Posterior cingulate gyrus (tissue), 11 donors: ENCODE data around the gene GOLPH3.
A peak's percentile ranks its signal among the peaks of the same experiment; 100 is the strongest.
"Not testable (repeated sequence)": the region's sequence is repeated elsewhere in the genome, so short reads cannot be mapped to it uniquely, and the experiment has no call there.

Source experiments
- DNase-seq, 10 donors: peaks; one replicate each; pipeline versions ENCODE4 v3.0.0 to v3.0.0-alpha.2; 2020 to 2021; ENCODE audit warnings: mixed read lengths in 3 of 10
- intact Hi-C: fragments of 100-400 bp; cut with DNase I; formaldehyde crosslinking; loops from one replicate; pipeline ENCODE4 v1.15.1; 2023

Gene GOLPH3

DNA sequence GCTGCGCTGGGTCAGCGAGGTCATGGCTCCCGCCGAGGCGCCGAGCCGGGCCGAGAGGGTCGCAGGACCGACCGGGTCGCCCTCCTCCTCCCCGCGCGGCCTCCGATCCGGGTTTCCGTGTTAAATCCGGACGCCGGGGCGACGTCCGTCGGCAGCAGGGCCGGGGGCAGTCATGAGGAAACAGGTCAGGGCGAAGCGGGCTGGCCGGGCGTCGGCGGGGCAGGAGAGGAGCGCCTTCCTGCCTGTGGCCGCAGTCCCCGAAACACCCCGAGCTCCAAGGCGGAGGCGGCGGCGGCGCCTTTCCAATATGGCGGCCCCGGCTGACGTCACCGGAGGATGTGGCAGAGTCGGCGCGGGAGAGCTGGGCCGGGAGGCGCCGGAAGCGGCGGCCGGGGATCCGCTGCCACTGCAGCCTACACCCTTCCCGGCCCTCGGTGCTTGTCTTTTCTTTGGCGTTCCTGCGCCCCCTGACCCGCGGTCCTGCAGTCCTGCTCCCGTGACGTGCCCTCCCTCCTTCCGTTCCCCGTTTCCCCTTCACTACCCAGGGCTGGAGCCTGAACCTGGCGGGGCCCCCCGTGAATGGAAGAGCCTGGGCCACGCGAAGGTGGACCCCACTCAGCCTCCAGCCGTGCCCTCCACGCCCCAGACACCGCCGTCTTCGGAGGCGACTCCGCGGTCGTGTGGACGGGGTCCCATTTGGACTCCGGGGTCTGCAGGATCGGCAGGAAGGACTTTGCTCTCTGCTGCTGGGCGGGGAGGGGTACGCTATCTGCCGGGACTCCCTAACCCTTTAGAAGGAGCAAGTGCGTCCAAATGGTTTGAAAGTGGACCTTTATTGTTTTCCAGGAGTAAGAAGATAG lies at the start of gene GOLPH3:
TSS of gene GOLPH3 (minus strand) at position 309 of the 860 bp plus-strand sequence. CDS start at position 24, 285 bp downstream.
- intact Hi-C loops: loop anchor here (5.0 to 10.0 kb wide), 4 partner anchors 58 to 411 kb away; partner anchors contain the start of genes SUB1 and ZFR
- peak; percentile 86 to 98 (median 90) for DNase-seq

GRCh38 chr5:32222723-32223470 lies 48.8 kb upstream of the GOLPH3 start:
- intact Hi-C loops: no loop called here
- DNase-seq: no peak

GRCh38 chr5:32217886-32218396 lies 43.8 kb upstream of the GOLPH3 start:
- DNase-seq: peak in 4 of 10 donors; percentile 31 to 88 (median 48)
- intact Hi-C loops: no loop called here

DNA sequence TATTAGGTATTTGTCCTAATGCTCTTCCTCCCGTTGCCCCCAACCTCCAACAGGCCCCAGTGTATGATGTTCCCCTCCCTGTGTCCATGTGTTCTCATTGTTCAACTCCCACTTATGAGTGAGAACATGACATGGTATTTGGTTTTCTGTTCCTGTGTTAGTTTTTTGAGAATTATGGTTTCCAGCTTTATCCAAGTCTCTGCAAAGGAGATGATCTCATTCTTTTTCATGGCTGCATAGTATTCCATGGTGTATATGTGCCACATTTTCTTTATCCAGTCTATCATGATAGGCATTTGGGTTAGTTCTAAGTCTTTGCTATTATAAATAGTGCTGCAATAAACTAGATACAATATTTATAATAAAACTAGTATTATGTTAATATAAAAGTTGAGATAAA lies 40.2 kb upstream of the GOLPH3 start:
- DNase-seq, intact Hi-C loops: not testable (repeated sequence)

DNA sequence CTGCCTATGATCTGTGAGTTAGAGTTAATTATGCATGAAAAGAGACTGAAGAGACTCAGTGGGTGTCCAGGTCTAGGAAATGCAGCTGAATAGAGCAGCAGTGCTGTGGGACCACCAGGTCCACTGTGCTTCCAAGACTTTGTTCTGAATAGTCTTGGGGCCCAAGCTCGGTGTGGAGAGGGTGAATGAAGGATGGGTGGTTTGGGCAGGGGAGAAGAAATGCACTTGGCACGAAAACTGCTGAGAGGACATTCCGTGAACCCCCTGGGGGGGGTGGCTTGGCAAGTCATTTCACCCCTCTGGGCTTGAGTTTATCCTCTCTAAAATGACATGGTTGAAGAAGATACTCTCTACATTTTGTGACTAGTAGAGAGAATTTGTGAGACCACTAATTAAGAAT lies 36.0 kb upstream of the GOLPH3 start:
- intact Hi-C loops: no loop called here
- no peak for DNase-seq

DNA sequence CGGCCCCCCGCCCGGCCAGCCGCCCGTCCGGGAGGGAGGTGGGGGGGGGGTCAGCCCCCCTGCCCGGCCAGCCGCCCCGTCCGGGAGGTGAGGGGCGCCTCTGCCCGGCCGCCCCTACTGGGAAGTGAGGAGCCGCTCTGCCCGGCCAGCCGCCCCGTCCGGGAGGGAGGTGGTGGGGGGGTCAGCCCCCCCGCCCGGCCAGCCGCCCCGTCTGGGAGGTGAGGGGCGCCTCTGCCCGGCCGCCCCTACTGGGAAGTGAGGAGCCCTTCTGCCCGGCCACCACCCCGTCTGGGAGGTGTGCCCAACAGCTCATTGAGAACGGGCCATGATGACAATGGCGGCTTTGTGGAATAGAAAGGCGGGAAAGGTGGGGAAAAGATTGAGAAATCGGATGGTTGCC lies 34.7 kb upstream of the GOLPH3 start:
- DNase-seq, intact Hi-C loops: not testable (repeated sequence)

- intact Hi-C loops: no loop called here
These were observed 33.2 kb upstream of the GOLPH3 start for GRCh38 chr5:32207355-32207634.

DNA sequence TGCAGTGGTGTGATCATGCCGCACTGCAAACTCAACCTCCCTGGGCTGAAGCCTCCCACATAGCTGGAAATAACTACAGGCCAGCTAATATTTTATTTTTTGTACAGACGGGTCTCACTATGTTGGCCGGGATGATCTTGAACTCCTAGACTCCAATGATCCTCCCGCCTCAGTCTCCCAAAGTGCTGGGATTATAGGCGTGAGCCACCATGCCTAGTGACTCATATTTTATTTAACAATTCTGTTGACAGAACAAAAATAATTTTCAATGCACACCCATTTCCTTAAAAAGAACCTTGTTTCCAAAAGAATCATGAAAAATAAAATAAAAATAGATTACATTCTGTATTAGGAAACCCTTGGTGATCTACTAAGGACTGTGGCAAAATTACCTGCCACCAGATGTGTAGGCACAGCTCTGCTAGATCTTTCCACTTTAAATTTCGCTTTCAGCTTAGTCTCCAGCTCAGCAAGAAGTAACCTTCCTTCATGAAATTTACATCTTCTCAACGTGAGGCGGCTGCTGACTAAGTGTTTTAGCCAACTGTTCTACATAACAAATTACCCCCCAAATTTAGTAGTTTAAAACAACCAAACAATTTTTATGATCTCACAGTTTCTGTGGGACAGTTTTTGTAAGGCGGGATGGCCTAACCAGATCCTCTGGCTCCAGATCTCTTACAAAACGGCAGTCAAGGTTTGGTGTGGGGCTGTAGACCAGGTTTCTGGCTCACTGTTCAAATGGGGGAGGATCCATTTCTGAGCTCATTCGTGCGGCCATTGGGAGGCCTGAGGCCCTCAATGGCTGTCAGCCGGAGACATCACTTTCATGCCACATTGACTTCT lies 32.6 kb upstream of the GOLPH3 start:
- no peak for DNase-seq
- intact Hi-C loops: no loop called here

More at GRCh38 chr5:32207355-32207634, 33.2 kb upstream of the GOLPH3 start:
- no peak for DNase-seq

GRCh38 chr5:32206053-32206452 lies 31.9 kb upstream of the GOLPH3 start:
- intact Hi-C loops: no loop called here
- no peak for DNase-seq

DNA sequence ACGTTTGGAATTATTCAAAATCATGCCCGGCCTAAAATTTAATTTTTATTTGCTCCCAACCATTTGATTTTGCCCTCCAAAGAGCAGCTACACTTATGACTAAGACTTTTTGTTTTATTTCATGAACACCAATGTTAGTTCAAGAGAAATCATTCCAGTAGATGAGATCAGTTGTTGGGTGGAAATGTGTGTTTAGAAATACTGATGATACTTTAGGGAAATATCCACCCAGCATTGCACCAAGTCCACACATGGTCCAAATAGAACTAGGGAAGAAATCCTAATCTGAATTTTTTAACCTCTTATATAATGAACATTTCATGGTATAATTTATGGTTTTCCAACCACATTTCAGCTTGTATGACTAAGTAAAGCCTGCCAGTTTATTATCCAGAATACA lies 28.3 kb upstream of the GOLPH3 start:
- no peak for DNase-seq
- intact Hi-C loops: no loop called here

- intact Hi-C loops: no loop called here
- DNase-seq: no peak
These were observed 27.1 kb upstream of the GOLPH3 start for GRCh38 chr5:32201122-32201753.

GRCh38 chr5:32197032-32197431 lies 22.9 kb upstream of the GOLPH3 start:
- no peak for DNase-seq
- intact Hi-C loops: no loop called here

DNA sequence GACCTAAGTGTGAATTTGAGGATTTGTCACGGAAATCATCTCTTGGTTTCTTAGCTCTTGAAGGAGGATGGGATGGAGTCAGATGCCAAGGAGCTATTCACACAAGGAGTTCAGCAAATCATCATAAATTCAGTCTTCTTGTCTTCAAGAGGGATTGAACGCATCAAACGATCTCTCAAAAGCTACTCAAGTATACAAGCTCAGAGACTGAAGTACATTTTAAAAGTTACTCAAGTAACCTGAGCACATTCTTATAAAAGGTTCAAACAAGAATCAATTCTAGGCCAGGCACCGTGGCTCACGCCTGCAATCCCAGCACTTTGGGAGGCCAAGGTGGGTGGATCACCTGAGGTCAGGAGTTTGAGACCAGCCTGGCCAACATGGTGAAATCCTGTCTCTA lies 21.1 kb upstream of the GOLPH3 start:
- DNase-seq: no peak
- intact Hi-C loops: no loop called here

- intact Hi-C loops: no loop called here
- DNase-seq: peak in 4 of 10 donors; percentile 12 to 83 (median 17)
These were observed 19.5 kb upstream of the GOLPH3 start for GRCh38 chr5:32193591-32193990.

DNA sequence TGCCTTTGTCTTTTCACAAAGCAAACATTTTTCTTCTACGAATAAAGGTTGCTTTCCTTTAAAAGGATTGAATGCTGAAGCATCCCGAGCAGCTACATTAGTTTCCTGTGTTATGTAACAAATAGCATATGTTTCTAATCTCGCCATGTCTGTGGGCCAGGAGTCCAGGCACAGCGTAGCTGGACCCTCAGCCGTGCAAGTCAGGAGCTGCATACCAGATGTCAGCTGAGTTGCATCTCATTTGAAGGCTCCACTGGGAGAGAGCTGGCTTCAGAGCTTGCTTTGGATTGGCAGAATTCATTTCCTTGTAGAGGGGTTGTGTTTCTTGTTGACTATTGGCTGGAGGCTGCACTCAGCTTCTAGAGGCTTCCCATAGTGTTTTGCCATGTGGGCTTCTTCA lies 16.0 kb upstream of the GOLPH3 start:
- intact Hi-C loops: no loop called here
- DNase-seq: no peak

- DNase-seq: no peak
- intact Hi-C loops: no loop called here
These were observed 13.6 kb upstream of the GOLPH3 start for GRCh38 chr5:32187675-32188074.

GRCh38 chr5:32182463-32183063 lies 8.4 kb upstream of the GOLPH3 start:
- DNase-seq: no peak
- intact Hi-C loops: no loop called here

- intact Hi-C loops: loop anchor here (2.0 to 10.0 kb wide), 5 partner anchors 59 to 411 kb away; partner anchors contain the start of genes MTMR12, SUB1 and ZFR
- peak; percentile 25 to 92 (median 48) for DNase-seq
These were observed 680 bp downstream of the GOLPH3 start for GRCh38 chr5:32173267-32174010.

DNA sequence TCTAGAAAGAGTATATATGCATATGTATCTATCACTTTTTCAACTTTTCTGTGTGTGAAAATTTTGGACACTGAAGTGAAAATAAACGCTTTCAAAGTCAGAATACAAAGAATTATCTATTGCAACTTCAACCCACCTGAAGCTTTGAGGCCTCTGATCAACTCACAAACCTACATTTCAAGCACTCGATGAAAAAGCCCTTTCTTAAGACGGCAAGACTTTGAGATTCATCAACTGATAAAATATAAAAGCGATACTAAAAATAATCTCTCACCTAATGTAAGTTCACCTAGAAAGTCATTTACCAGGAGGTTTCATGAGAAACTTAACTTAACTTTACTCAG lies 1.2 kb downstream of the GOLPH3 start:
- no peak for DNase-seq
- intact Hi-C loops: loop anchor here (2.0 to 10.0 kb wide), 5 partner anchors 59 to 412 kb away; partner anchors contain the start of genes MTMR12, SUB1 and ZFR
